MCF 10A (cell line): Measurements from ENCODE around the gene PCNX1. TPM values are rescaled to one million over a fixed set of nuclear protein-coding genes. Genes with fewer than 3 reads are reported as not detected.
"Not testable (repeated sequence)": the region's sequence is repeated elsewhere in the genome, so short reads cannot be mapped to it uniquely, and the experiment has no call there.

Source experiments
- BruUV-seq: library from RNA; stranded (reverse); fragments of 400-500 nt; replicated peaks from 2 replicates; lab custom pipeline; 2021; lab: Mats Ljungman, UMichigan
- CTCF ChIA-PET: fragments of 300-600 bp; sonication (Branson Sonifier 250); formaldehyde crosslinking; extraction: SDS; loops from one replicate; lab custom pipeline; 2021; ENCODE audit warnings: antibody characterized with exemption, inconsistent platforms; lab: Yijun Ruan, JAX
- POLR2A ChIA-PET: fragments of 300-600, 350-650 bp; sonication (Branson Sonifier 250); formaldehyde crosslinking; extraction: SDS; loops from one replicate; lab custom pipeline; 2020; ENCODE audit warnings: antibody characterized with exemption, inconsistent platforms; lab: Yijun Ruan, JAX
- DNase-seq: peaks from one replicate; pipeline ENCODE4 v3.0.0-alpha.2; 2018; ENCODE audit not compliant: unreplicated experiment
- H3K27ac Mint-ChIP-seq: one replicate; pipeline ENCODE4 v1.8.0; 2022; ENCODE audit warnings: mild to moderate bottlenecking, low read depth, mixed read lengths; ENCODE audit not compliant: unreplicated experiment
- H3K27me3 Mint-ChIP-seq: one replicate; pipeline ENCODE4 v1.8.0; 2022; ENCODE audit warnings: mixed read lengths; ENCODE audit not compliant: insufficient read depth, unreplicated experiment
- H3K36me3 Mint-ChIP-seq: one replicate; pipeline ENCODE4 v1.8.0; 2022; ENCODE audit warnings: mild to moderate bottlenecking, moderate library complexity, mixed read lengths; ENCODE audit not compliant: insufficient read depth, unreplicated experiment
- H3K4me1 Mint-ChIP-seq: one replicate; pipeline ENCODE4 v1.8.0; 2022; ENCODE audit warnings: mixed read lengths; ENCODE audit not compliant: insufficient read depth, unreplicated experiment
- H3K4me3 Mint-ChIP-seq: one replicate; pipeline ENCODE4 v1.8.0; 2022; ENCODE audit warnings: mild to moderate bottlenecking, moderate library complexity, mixed read lengths; ENCODE audit not compliant: unreplicated experiment
- H3K9me3 Mint-ChIP-seq: one replicate; pipeline ENCODE4 v1.8.0; 2022; ENCODE audit warnings: mixed read lengths; ENCODE audit not compliant: unreplicated experiment
- CTCF ChIP-seq: fragments of 200-600 bp; IDR thresholded peaks from one replicate; pipeline ENCODE4 v1.8.0; 2022; ENCODE audit warnings: antibody characterized with exemption, mild to moderate bottlenecking; ENCODE audit not compliant: unreplicated experiment
- intact Hi-C: fragments of 100-400 bp; cut with micrococcal nuclease; formaldehyde crosslinking; loops from 2 replicates; pipeline ENCODE4 v1.14.1; 2022
- total RNA-seq: library from RNA; stranded (reverse); gene quantifications from 2 replicates; pipeline ENCODE4 v1.2.3, GENCODE V29; 2022

The PCNX1 gene
- total RNA-seq, 1 experiment from 2014 or later = 55.6 TPM

GRCh38 chr14:71143381-71144290 lies 236.4 kb downstream of the PCNX1 start:
- TF ChIP-seq CTCF = no peak
- intact Hi-C loops = loop anchor here (1.0 to 2.0 kb wide), 2 partner anchors 177 to 261 kb away; partner anchors contain the start of gene SIPA1L1
- peaks cover under 1% of the 10 kb centered on the region for H3K9me3 Mint-ChIP-seq
- peaks cover 13% of the 10 kb centered on the region for H3K4me1 Mint-ChIP-seq
- H3K4me3 Mint-ChIP-seq = no peak overlapping the region
- ChIA-PET POLR2A (interaction anchor here (0.7 to 1.1 kb wide), 2 partner anchors 21 to 272 kb away, joined by 3 read pairs; no protein-coding TSS in a partner anchor), CTCF (interaction anchor here (0.8 to 12.2 kb wide), 3 partner anchors 9 to 610 kb away, joined by 3 to 156 read pairs (median 3); no protein-coding TSS in a partner anchor)
- peak overlapping the region; percentile 80 for H3K27ac Mint-ChIP-seq
- BruUV-seq = TSS peak; percentile 36
- no peaks in the 10 kb centered on the region for H3K27me3 Mint-ChIP-seq
- H3K36me3 Mint-ChIP-seq = no peaks in the 10 kb centered on the region
- peak; percentile 90 for DNase-seq

- H3K36me3 Mint-ChIP-seq, H3K4me1 Mint-ChIP-seq, DNase-seq, intact Hi-C loops, BruUV-seq, H3K27ac Mint-ChIP-seq, H3K27me3 Mint-ChIP-seq, H3K4me3 Mint-ChIP-seq, POLR2A ChIA-PET: not testable (repeated sequence)
- H3K9me3 Mint-ChIP-seq = peaks cover 20% of the 10 kb centered on the region
- CTCF ChIA-PET = interaction anchor here (0.7 kb wide), 1 partner anchor 1098 kb away, joined by 3 read pairs; no protein-coding TSS in a partner anchor
Observed at GRCh38 chr14:71147335-71147734, 240.1 kb downstream of the PCNX1 start.

GRCh38 chr14:71148627-71149026 lies 241.4 kb downstream of the PCNX1 start:
- Mint-ChIP-seq H3K27ac (no peak overlapping the region), H3K36me3 (no peaks in the 10 kb centered on the region), H3K27me3 (no peaks in the 10 kb centered on the region), H3K4me3 (no peak overlapping the region), H3K4me1 (peaks cover 2% of the 10 kb centered on the region), H3K9me3 (peaks cover 20% of the 10 kb centered on the region)
- POLR2A ChIA-PET = no interaction called here
- intact Hi-C loops = no loop called here
- CTCF ChIA-PET = no interaction called here
- no peak for DNase-seq
- TF ChIP-seq CTCF = no peak
- no TSS peak for BruUV-seq

- Mint-ChIP-seq H3K4me1 (no peaks in the 10 kb centered on the region), H3K9me3 (peaks cover 20% of the 10 kb centered on the region), H3K27me3 (no peaks in the 10 kb centered on the region), H3K27ac (no peak overlapping the region), H3K36me3 (no peaks in the 10 kb centered on the region), H3K4me3 (no peak overlapping the region)
- no TSS peak for BruUV-seq
- ChIA-PET POLR2A (interaction anchor here (0.7 kb wide), 1 partner anchor 174 kb away, joined by 3 read pairs; no protein-coding TSS in a partner anchor), CTCF (no interaction called here)
- intact Hi-C loops = no loop called here
- no peak for DNase-seq
- TF ChIP-seq CTCF = no peak
Observed at GRCh38 chr14:71150737-71151136, 243.5 kb downstream of the PCNX1 start.
